ENCODE measurements around the gene C1QTNF3. TPM values are rescaled to one million over a fixed set of nuclear protein-coding genes. Genes with fewer than 3 reads are reported as not detected.
A peak's percentile ranks its signal among the peaks of the same experiment; 100 is the strongest.

C1QTNF3 gene
- total RNA-seq, 4 donors from 2014 or later, result 4.8 to 32.8 (median 18.1) TPM

DNA sequence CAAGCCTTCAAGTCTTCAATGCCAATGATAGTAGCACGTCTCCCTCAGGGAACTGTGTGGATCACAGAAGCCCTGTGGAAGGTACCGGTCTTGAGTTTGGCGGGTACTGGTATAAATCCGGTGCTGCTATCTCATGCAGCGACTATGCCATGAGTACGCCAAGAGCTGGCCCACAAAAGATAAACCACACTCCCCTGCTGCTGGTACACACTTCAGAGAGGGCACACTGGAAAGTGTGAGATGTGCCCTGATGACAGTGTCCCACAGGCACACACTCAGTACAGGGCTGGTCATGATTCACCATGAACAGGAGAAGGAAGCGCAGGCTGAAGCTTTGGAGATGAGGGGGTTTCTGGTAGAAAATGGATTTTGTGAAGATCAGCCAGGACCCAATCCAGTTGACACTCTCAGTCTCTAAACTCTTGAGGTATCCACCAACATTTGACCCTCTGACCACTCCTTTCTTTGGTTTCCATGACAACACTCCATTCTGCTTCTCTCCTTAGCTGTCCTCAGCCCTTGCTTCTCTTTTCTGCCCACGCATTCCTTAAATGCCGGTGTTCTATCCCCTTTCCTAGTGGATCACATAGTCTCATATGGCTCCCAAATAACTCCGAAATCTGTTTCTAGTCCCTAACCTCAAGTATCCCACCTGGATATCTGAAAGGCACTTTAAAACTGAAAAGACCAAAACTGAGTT lies 40.2 kb downstream of the C1QTNF3 start:
- H3K9me3 ChIP-seq, result no peaks in the 10 kb centered on the region
- no peak overlapping the region for H3K4me3 ChIP-seq
- no peaks in the 10 kb centered on the region for H3K27me3 ChIP-seq
- no peak for DNase-seq (ENCODE audit: extremely low spot score)
- WGBS, result 93% methylated on average over 10 of the region's 10 CpGs
- intact Hi-C loops (cut with DNase I), result loop anchor here (10.0 kb wide), 1 partner anchor 922 kb away; the partner anchor contains the start of gene DNAJC21
- no peak overlapping the region for H3K27ac ChIP-seq (replicated peaks in 1 of 4)
- peaks cover 0 to 35% (median 16%) of the 10 kb centered on the region in 4 donors for H3K36me3 ChIP-seq
- TF ChIP-seq, protein P1, sequence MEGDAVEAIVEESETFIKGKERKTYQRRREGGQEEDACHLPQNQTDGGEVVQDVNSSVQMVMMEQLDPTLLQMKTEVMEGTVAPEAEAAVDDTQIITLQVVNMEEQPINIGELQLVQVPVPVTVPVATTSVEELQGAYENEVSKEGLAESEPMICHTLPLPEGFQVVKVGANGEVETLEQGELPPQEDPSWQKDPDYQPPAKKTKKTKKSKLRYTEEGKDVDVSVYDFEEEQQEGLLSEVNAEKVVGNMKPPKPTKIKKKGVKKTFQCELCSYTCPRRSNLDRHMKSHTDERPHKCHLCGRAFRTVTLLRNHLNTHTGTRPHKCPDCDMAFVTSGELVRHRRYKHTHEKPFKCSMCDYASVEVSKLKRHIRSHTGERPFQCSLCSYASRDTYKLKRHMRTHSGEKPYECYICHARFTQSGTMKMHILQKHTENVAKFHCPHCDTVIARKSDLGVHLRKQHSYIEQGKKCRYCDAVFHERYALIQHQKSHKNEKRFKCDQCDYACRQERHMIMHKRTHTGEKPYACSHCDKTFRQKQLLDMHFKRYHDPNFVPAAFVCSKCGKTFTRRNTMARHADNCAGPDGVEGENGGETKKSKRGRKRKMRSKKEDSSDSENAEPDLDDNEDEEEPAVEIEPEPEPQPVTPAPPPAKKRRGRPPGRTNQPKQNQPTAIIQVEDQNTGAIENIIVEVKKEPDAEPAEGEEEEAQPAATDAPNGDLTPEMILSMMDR (IDR thresholded peaks at IDR 0.05), result no peak
- no peak for TF ChIP-seq POLR2A (IDR thresholded peaks at IDR 0.05; ENCODE audit: low read depth)
- no peak for TF ChIP-seq EP300 (IDR thresholded peaks at IDR 0.05)
- no peak for TF ChIP-seq POLR2AphosphoS5 (IDR thresholded peaks at IDR 0.05)
- H3K4me1 ChIP-seq, result peaks cover 7 to 42% (median 34%) of the 10 kb centered on the region in 4 donors

DNA sequence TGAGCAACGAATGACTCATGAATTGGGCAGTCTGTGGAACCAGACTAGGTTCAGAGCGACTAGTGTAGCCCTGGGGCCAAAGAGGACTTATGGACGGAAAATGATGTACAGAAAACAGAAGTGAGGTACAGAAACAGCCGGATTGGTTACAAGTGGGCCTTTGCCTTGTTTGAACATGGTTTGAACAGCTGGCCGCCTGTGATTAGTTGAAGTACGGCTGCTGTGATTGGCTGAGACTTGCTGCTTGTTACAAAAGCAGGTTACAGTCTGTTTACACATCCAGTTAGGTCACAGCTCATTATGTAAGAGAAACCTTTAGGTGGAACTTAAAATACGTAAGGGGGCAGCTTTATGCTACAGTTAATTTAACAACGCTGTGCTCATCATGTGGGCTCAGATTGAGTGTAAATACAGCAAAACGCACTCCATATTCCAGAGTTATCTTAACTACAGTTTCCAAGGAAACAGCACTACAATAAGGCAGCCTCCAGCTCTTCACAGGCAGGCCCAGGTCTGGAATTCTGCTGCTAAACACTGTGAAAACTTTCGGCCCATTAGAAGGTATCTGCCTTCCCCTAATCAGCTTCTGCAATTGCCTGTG lies 41.7 kb downstream of the C1QTNF3 start:
- peaks cover 0 to 39% (median 32%) of the 10 kb centered on the region in 4 donors for H3K4me1 ChIP-seq
- TF ChIP-seq EP300 (IDR thresholded peaks at IDR 0.05) (no peak), POLR2AphosphoS5 (IDR thresholded peaks at IDR 0.05) (peak; percentile 35 to 46), POLR2A (IDR thresholded peaks at IDR 0.05; ENCODE audit: low read depth) (no peak)
- TF ChIP-seq, protein P1 (IDR thresholded peaks at IDR 0.05), result no peak
- H3K36me3 ChIP-seq, result peaks cover 0 to 35% (median 17%) of the 10 kb centered on the region in 4 donors
- H3K9me3 ChIP-seq, result no peaks in the 10 kb centered on the region
- H3K27ac ChIP-seq (replicated peaks in 1 of 4), result peak overlapping the region; percentile 73 to 80 (median 78)
- H3K27me3 ChIP-seq, result no peaks in the 10 kb centered on the region
- H3K4me3 ChIP-seq, result peak overlapping the region in 3 of 4 donors; percentile 21 to 27 (median 24)
- 53% methylated on average over 10 of the region's 10 CpGs for WGBS
- DNase-seq (ENCODE audit: extremely low spot score), result no peak
- intact Hi-C loops (cut with DNase I), result loop anchor here (10.0 kb wide), 1 partner anchor 923 kb away; the partner anchor contains the start of gene DNAJC21

DNA sequence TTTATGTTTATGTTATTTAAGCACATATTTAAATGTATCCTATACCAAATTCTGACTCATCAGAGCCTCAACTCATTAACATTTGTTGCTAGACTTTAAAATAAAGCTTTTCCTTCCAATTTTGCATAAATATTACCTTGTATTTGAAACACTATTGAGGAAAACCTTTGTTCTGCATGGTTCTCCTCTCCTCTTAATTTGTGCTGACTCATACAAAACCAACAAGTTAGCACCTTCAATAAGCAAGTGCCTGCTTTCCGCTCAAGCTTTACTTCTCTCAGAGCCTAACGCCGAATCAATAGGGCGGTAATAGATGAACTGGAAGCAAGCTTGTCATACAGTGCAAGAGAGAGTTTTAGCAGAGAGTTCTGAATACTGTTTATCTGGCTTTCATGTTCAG lies 43.0 kb downstream of the C1QTNF3 start:
- DNase-seq (ENCODE audit: extremely low spot score), result no peak
- intact Hi-C loops (cut with DNase I), result loop anchor here (10.0 kb wide), 1 partner anchor 925 kb away; the partner anchor contains the start of gene DNAJC21
- Histone ChIP-seq H3K4me1 (peaks cover 0 to 35% (median 30%) of the 10 kb centered on the region in 4 donors), H3K9me3 (no peaks in the 10 kb centered on the region), H3K27ac (replicated peaks in 1 of 4) (peak overlapping the region in 2 of 4 donors; percentile 79 to 80), H3K36me3 (peaks cover 0 to 37% (median 17%) of the 10 kb centered on the region in 4 donors), H3K27me3 (no peaks in the 10 kb centered on the region), H3K4me3 (no peak overlapping the region)
- no peak for TF ChIP-seq POLR2AphosphoS5 (IDR thresholded peaks at IDR 0.05)
- TF ChIP-seq, protein P1 (IDR thresholded peaks at IDR 0.05), result no peak
- no peak for TF ChIP-seq EP300 (IDR thresholded peaks at IDR 0.05)
- TF ChIP-seq POLR2A (IDR thresholded peaks at IDR 0.05; ENCODE audit: low read depth), result no peak
- WGBS, result 89% methylated on average over 4 of the region's 4 CpGs

DNA sequence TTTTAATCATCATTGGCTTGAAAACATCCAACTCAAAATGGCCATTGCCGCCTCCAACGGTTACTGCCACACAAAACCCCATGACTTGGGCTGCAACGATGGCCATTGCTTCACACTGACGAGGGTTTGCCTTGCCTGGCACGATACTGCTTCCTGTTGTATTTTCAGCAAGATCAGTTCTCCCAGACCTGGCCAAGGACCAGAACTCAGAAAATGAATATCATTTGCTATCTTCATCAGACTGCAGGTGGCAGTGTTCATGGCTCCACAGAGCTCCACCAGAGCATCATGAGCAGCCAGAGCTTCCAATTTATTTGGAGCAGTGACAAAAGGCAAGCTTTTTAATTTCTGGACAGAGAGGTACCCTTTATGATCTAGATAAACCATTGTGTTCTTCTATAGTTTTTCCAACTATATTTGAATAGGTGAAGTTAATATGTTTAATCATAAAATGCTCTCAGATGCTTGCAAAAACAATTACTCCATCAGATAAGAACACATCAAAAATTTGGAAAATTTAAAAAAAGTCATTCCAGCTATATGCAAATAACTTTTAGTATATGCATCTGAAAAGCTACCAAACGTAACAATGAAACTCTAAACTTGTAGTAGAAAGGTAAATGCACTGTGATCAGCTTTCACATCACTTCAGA lies 45.6 kb downstream of the C1QTNF3 start:
- H3K36me3 ChIP-seq, result peaks cover 0 to 31% (median 7%) of the 10 kb centered on the region in 4 donors
- peaks cover 0 to 39% (median 30%) of the 10 kb centered on the region in 4 donors for H3K4me1 ChIP-seq
- DNase-seq (ENCODE audit: extremely low spot score), result no peak
- H3K27me3 ChIP-seq, result no peaks in the 10 kb centered on the region
- peak overlapping the region in 3 of 4 donors; percentile 10 to 40 (median 17) for H3K27ac ChIP-seq (replicated peaks in 1 of 4)
- H3K9me3 ChIP-seq, result no peaks in the 10 kb centered on the region
- 34% methylated on average over 6 of the region's 6 CpGs for WGBS
- TF ChIP-seq, protein P1 (IDR thresholded peaks at IDR 0.05), result peak; percentile 63 to 75 (median 63)
- no peak for TF ChIP-seq EP300 (IDR thresholded peaks at IDR 0.05)
- TF ChIP-seq POLR2A (IDR thresholded peaks at IDR 0.05; ENCODE audit: low read depth), result no peak
- TF ChIP-seq POLR2AphosphoS5 (IDR thresholded peaks at IDR 0.05), result peak; percentile 50 to 57
- H3K4me3 ChIP-seq, result no peak overlapping the region
- intact Hi-C loops (cut with DNase I), result no loop called here

All from esophagus muscularis mucosa (tissue), 4 donors.